NCI-H1694 (cell line): ENCODE results near the gene C14orf119.
A peak's percentile ranks its signal among the peaks of the same experiment; 100 is the strongest.

Source experiments
- DNase-seq: peaks from one replicate; lab custom pipeline; 2025; lab: John Stamatoyannopoulos, UW

The C14orf119 gene

DNA sequence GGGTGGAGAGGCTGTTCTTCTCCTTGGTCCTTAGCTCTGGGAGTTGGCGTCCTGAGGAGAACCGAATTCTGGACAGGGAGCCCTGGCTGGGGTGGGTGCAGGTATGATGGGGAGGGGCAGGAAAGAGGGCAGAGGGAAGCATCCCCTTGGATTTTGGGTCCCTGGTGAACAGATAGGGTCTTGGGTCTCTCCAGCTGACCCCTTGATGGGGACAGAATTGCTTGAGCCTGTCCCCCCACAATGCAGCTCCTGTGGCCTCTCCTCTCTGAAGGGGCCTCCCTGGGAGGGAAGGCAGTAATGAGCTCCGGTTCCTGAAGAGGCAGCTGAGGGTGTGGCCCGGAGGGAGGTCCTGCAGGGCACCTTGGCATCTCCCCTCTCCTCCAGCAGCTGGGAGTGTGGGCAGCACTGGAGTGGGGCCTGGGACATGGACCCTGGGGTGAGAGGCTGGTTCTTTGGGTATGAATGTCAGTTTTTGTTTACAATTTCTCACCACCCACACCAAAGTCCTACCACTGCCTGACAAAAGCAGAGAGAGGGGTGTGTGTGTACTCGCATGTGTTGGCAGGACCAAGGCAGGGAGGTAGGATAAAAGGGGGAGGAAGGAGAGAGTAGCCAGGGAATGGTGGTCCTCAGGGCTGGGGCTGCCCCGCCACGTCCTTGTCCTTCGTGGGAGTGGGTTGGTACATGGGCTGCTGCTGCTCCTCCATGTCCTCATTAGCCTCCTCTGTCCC lies 31.4 kb downstream of the C14orf119 start:
- no peak for DNase-seq

DNA sequence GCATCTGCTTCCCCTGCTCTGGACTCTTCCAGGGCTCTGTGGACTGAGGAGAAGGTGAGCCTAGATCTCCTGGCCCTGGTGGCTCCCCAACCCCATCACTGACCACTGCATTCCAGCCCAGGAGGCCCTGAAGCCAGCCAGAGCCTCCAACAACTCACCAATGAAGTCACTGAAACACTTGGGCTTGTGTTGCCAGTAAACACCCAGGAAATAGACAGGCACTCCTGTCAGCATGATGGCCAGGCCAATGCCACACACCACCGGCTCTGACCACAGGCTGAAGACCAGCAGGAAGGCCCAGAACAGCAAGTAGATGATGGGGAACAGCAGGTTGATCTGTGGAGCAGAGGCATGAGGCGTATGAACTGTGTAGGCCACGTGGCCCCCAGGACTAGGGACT lies 32.6 kb downstream of the C14orf119 start:
- no peak for DNase-seq

DNA sequence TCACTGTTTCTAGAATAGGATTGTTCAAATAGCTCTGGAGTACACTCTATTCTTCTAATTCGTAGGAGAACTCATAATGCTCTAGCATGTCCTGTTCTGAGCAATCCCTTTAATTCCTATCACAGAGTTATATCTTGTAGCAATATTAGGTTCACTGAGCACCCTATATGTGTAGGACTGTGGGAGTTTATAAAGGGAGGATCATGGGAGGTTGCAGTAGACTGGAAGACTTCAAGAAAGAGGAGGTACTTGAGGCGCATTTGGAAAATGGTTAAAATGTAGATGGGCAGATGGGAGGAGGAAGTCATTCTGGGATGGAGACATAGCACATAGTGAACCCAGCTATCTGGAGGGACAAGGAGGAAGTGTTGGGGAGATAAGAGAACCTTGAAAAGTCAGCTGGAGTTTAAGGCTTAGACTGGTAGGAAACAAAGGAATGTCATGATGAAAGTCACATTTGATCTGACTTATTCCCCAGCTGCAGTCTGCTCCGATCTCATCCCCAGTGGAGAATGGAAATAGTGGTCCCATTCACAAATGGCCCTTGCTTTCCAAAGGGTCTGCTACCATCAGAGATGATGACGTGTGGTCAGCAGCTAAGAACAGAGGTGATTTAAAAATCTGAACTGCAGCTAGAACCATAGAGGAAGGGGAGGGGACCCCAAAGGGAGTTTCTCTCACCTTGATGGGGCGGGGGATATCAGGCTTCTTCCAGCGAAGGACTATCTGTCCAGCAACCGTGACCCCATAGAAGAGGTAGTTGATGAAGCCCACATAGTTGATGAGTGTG lies 33.9 kb downstream of the C14orf119 start:
- no peak for DNase-seq

DNA sequence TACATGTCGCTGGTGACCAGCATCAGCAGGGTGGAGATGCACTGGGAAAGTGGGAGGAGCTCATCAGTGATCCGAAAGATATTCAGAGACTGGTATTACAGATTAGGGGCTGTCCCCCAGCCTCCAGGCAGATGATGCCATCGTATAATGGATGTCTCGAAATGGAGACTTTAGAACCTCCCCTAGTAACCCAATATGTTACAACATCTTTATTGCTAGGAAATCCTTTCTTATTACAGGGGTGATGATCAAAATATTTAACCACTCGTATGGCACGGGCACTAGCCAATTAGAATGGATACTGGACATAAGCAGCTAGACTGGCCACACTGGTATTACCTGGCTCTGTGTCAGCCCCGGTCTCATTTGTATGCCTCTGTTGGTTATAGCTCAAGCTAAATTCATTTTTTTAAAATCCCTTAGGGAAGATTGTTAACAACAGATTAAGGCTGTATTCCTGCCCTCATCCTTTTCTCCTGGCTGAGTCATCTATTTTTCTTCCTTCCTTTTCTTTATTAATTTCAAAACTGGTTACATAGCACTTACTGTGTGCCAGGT lies 34.5 kb downstream of the C14orf119 start:
- DNase-seq = no peak

DNA sequence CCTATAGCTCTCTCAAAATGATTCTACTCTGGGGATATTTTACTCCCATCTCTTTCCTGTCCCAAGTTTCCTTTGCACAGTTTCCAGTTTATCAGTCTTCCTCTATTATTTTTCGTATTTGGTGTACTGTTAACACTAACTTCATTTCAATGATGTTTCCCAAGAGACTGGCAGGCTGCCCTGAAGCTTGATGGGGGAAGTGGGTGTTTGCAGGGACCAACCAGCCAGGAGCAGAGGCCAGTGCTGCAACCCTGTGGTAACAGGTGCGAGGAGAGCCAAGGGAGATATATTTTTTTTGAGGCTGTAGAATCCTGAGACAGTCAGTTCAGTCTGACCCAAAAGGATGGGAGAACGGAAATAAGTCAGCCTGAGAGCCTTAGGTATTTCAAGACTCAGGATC lies 35.6 kb downstream of the C14orf119 start:
- no peak for DNase-seq

DNA sequence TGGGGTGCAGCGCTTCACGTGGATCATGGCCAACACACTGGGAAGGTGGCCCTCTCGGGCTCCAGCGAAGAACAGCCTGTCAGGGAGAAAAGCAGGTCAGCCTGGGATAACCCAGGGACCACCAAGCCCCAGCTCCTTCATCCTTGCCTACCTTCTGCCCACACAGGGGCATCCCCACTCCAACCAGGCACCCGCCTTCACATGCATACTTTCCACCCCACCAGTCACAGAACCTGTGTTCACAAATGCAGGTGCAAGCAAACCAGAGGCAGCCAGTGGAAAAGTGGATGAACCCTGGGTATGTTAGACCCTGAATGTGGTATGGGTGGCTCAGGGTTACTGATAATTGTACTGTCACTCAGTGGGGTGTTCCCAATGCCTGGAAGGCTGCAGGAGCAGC lies 36.2 kb downstream of the C14orf119 start:
- DNase-seq = no peak

DNA sequence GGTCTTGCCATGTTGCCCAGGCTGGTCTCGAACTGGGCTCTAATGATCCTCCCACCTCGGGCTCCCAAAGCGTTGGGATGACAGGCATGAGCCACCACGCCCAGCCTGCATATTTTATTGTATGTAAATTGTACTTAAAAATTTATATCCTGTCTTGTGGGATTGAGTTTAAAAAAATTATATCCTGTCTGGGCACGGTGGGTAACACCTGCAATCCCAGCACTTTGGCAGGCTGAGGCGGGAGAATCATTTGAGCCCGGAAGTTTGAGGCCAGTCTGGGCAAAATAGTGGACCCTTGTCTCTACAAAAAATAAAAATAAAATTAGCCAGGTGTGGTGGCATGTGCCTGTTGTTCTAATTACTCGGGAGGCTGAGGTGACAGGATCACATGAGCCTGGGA lies 37.7 kb downstream of the C14orf119 start:
- DNase-seq = no peak

DNA sequence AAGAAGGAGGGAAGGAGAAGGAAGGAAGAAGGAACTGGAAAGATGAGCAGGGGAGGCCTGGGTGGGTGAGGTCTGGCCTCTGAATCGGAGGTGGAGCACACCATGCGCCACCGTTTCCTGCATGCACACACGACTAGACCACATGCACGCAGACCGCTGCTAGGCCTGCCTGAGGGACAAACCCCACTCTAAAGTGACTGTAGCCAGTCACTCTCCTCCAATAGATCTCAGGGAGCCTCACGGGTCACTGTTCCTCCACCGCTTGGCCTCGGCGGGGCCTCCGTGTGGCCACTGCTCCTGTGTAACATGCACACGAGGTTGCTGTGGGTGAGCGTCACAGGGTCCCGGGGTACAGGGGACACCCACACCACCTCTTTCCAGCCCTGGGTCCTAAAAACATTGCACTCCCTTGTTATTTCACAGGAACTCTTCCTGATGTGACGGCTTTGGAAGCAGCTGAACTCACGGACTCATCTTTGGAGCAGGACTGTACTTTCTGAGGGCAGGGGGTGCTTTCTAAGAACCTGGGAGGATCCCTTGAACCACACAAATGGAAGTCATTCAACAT lies 41.3 kb downstream of the C14orf119 start:
- no peak for DNase-seq

DNA sequence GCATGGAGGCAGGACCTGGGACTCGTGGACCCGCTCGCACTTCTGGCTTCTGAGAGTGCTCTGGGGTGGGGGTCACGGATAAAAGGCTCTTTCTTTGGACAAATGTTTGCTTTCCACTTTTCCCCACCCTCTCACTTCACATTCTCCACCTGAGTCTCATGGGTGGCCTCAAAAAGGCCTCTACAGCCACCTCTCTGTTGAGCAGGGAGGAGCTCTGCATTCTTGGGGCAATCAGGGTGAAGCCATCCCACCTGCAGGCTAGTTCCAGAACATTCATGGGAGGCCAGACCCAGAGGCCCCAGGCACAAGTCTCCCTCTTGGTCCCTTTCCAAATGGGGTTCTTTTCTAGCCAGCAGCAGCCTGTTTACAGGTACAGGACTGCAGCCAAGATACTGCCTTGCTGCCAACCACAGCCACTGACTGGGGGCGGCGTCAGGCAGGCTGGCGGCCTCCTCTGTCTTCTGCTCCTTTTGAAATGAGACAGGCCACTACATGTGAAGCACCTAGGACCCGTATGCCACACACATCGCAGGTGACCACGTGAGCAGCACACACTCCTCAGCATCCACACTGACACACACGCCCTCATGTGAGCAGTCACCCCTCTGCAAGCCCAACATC lies 42.0 kb downstream of the C14orf119 start:
- peak; percentile 36 for DNase-seq

DNA sequence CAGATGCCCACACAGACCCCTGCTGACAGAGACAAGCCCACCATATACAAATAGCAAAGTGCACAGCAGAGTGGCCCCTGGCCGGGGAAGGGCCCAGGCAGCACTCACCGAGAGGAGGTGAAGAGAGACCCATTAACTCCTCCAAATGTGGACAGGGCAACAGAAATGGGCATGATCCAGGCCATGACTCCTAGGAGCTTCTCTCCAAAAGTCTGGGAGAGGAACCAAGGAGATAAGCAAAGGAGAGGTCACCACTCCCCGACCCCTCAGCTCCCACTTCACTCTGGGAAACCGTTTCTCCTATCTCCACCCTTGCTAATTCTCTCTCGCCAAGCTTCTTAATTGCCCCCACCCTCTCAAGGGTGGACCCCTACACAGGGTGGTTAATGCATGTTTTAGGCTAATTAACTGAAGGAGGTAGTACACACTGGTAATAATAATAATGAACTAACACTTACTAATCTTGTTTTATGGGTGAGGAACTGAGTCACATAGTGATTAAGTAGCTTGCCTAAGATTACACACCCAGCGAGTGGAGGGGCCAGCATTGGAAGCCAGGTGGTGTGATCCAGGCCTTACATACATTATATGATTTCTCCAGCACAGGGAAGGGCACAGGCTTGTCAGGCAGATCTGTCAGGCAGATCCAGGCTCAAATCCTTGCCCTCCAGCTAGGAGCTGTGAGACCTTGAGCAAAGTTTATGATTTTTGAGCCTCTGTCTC lies 42.7 kb downstream of the C14orf119 start:
- DNase-seq = no peak

DNA sequence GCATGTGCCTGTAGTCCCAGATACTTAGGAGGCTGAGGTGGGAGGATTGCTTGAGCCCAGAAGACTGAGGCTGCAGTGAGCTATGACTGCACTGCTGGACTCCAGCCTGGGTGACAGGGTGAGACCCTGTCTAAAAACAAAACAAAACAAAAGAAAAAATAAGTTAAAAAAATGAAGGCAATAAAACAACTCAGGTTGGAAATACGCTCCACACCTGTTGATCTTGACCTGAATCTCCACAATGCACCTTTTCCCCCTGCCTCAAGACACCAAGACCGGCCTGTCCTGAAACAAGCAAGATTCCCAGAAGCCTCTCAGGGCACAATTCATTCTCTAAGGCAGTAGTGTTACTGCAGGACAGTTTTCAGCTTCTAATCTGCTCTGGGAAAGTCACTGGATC lies 44.6 kb downstream of the C14orf119 start:
- DNase-seq = no peak

DNA sequence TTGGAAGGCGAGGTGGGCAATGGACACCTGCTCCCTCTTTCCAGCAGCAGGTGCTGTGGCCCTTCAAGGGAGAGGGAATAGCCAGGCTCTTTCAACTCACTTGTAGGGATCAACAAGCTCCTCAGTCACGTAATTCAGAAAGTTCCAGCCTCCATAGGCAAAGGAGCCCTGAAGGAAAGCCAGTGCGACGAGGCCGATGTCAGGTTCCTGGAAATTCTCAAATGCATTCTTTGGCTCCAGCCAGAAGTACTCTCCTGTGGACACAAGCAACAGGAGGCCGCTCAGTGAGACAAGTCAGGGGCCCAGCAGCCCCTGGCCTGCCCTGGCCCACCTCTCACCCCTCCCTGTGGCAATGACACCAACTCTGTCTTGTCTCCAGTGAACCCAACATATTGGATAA lies 45.1 kb downstream of the C14orf119 start:
- DNase-seq = no peak

DNA sequence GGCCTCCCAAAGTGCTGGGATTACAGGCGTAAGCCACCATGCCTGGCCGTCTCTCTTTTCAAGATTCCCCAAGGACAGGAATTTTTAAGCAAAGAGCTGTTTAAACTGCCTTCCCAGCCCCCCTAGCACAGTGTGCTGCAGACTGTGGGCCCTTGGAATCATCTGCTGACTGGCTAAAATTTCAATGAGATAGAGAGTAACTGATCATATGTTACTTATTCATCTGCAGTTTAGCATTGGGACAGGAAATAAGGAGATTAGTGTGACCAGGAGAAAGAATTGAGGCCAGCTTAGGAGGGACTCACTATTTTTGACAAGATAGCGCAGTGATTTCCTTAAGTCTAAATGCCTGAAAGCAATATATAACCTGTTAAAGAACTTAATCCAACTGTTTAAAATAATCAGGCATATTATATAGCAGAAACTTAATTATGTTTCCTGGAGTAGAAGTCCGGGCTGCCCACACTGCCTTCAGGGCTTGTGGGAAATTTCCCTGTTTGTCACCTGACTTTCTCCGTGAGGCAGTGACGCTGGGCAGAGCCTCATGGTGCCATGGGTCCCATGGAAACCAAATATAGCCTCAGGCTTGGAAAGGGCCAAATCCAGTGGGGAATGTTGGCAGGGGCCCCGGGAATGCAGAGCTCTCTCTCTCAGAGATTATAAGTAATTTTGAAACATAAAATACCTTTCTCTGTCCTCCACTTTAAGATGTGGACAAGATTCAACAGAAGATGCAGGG lies 46.6 kb downstream of the C14orf119 start:
- DNase-seq = no peak

DNA sequence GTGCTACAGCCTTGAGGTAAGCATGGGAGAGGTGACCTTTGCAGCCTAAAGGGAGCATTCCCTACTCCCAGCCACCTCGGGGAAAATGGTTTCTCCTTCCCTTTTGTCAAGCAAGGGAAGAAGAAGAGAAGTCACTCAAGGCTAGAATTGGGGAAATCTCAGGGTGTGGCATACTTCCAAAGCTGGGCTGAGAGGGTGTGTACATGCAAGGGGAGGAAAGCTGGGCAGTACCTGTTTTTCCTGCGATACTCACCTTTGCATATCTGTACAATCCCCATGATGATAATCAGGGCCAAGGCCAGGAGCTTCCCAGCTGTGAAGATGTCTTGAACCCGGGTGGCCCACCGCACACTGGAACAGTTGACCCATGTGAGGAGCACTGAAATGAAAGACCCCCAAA lies 47.5 kb downstream of the C14orf119 start:
- no peak for DNase-seq

DNA sequence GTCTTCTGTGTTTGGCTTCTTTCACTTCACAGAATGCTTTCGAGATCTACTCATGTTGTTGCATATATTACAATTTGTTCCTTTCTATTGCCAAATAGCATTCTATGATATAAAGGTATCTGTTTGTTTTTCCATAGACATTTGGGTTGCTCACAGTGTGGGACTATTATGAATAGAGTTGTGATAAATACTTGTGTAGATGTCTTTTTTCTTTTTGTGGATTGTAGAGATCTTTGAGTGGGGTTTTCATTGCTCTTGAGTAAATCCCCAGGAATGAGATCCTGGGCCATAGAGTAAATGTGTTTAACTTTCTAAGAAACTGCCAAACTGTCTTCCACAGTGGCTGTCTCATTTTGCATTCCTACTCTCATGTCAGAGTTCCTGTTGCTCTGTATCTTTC lies 48.6 kb downstream of the C14orf119 start:
- no peak for DNase-seq

DNA sequence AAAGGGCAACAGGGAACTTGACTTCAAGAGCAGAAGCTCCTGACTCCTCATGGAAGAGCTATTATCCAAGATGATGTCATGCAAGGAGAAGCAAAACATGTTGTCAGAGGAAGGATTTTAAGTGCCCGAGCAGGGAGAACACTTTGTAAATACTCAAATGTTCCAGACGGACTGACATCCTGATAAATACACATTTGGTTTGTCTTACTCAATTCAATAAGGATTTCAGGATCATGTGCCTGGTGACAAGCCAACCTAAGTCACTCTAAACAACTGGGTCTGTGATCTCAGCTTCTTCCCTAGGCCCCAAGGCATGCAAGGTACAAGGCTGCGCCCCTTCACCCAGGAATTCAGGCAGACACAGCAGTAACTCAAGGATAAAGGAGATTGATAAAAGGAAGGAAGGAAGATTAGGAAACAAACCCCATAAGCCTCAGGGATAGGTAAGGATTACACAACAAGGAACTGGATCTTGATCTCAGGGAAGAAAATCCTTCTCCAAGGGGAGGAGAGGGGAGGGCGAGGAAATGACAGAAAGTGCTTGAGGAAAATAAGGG lies 50.6 kb downstream of the C14orf119 start:
- DNase-seq = no peak

DNA sequence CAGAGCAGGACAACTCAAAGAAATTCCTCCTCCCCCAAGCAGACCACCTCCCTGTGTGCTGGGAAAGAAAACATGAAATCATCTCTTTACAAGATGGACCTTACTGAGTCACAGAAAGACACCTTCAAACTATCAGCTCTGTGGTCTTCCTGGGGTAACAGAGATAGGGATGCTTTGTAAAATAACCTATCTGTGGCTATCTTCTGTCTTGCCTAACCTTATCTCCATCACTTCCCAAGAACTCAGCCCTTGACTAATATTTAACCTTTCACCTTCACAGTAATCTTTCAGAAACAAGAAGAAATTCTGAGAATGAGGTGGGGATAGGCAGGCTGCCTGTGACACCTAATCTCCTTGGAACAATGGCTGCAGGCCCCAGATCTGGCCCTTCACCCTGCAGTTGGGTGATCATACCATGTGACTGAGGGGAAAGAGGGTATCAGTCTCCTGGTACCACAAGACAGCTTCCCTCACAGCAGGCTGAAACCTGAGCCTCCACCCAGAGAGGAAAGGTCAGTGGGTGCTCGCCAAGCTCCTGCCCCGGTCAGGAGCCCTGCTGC lies 51.1 kb downstream of the C14orf119 start:
- no peak for DNase-seq

DNA sequence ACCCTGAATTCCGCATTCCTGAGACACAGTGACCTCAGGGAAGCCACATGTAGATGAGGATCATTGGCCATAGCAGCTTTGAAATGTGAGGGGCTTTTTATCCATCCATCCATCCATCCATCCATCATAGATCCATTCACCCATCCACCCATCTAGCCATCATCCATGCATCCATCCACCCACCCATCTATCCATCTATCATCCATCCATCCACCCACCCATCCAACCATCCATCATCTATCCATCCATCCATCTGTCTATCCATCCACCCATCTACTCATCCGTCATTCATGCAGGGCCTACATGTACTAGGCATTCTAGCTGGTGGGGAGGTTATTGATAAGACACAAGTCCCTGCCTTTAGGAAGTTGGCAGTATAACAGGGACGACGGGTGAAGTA lies 51.7 kb downstream of the C14orf119 start:
- no peak for DNase-seq

DNA sequence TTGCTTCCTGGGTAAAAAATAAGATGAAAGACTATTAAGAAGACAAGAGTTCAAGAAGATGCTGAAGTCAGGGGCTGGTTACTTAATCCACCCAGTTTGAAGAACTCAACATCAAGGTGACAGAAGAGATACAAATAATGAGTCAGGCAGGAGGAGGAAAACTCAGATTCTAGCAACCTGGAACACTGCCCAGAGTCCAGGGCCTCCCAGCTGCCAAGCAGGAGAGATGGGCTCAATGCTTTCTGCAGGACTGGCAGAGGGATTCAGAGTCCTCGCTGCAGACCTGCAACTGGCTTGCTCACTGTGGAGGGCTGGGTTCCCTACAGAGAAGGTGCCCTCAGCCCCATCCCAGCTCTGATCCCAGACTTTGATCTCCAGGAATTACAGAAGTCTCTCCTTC lies 52.4 kb downstream of the C14orf119 start:
- DNase-seq = peak; percentile 84

DNA sequence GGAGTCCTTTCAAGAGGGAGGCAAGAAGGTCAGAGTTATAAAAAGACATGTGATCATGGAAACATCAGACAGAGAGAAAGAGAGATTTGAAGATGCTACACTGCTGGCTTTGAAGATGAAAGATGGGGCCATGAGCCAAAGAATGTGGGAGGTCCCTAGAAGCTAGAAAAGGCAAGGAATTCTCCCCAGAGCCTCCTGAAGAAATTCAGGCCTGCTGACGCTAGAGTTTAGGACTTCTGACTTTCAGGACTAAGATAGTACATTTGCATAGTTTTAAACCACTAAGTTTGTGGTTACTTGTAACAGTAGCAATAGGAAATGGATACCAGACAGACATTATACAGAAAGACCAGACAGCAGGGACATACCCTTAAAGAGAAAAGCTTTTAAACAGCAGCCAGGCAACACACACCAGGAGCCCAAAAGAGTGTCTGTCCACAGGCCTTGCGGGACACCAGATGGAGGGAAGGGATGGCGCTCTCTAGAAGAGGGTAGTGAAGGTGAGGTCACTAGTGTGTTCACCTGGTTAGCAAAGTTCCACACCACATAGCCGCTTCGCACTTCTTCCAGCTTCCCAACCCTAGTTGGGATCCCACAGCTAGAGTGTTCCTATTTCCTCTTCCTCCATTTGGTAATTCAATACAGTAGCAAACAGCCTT lies 53.4 kb downstream of the C14orf119 start:
- DNase-seq = no peak
